ENCODE data around the gene GRIK1. TPM values are rescaled to one million over a fixed set of nuclear protein-coding genes. Genes with fewer than 3 reads are reported as not detected.

The GRIK1 gene
- total RNA-seq, 1 donor from 2014 or later: 0.39 TPM

- DNase-seq (ENCODE audit: low read depth in 2 of 2): peak; percentile 2 to 67
Observed at GRCh38 chr21:29673096-29673610, 266.6 kb downstream of the GRIK1 start.

GRCh38 chr21:29671728-29672127 is 268.1 kb downstream of the GRIK1 start:
- no peak for DNase-seq (ENCODE audit: low read depth in 2 of 2)

- DNase-seq (ENCODE audit: low read depth in 2 of 2): no peak
Observed at GRCh38 chr21:29670228-29670627, 269.6 kb downstream of the GRIK1 start.

- no peak for DNase-seq (ENCODE audit: low read depth in 2 of 2)
Observed at GRCh38 chr21:29669416-29669815, 270.4 kb downstream of the GRIK1 start.

GRCh38 chr21:29667651-29668050 is 272.1 kb downstream of the GRIK1 start:
- no peak for DNase-seq (ENCODE audit: low read depth in 2 of 2)

GRCh38 chr21:29664615-29665014 is 275.2 kb downstream of the GRIK1 start:
- peak in 1 of 2 donors; percentile 32 for DNase-seq (ENCODE audit: low read depth in 2 of 2)

GRCh38 chr21:29661672-29662442 is 277.9 kb downstream of the GRIK1 start:
- no peak for DNase-seq (ENCODE audit: low read depth in 2 of 2)

GRCh38 chr21:29660047-29660720 is 279.6 kb downstream of the GRIK1 start:
- DNase-seq (ENCODE audit: low read depth in 2 of 2): no peak

- DNase-seq (ENCODE audit: low read depth in 2 of 2): no peak
Observed at GRCh38 chr21:29658934-29659203, 280.9 kb downstream of the GRIK1 start.

- DNase-seq (ENCODE audit: low read depth in 2 of 2): no peak
Observed at GRCh38 chr21:29658177-29658933, 281.4 kb downstream of the GRIK1 start.

GRCh38 chr21:29657240-29657989 is 282.4 kb downstream of the GRIK1 start:
- DNase-seq (ENCODE audit: low read depth in 2 of 2): no peak

- DNase-seq (ENCODE audit: low read depth in 2 of 2): peak; percentile 85 to 95
Observed at GRCh38 chr21:29656504-29657239, 283.1 kb downstream of the GRIK1 start.

GRCh38 chr21:29655577-29655976 is 284.2 kb downstream of the GRIK1 start:
- no peak for DNase-seq (ENCODE audit: low read depth in 2 of 2)

- DNase-seq (ENCODE audit: low read depth in 2 of 2): peak in 1 of 2 donors; percentile 67
Observed at GRCh38 chr21:29654855-29655254, 284.9 kb downstream of the GRIK1 start.

- DNase-seq (ENCODE audit: low read depth in 2 of 2): no peak
Observed at GRCh38 chr21:29654203-29654602, 285.6 kb downstream of the GRIK1 start.

- no peak for DNase-seq (ENCODE audit: low read depth in 2 of 2)
Observed at GRCh38 chr21:29650523-29651022, 289.2 kb downstream of the GRIK1 start.

GRCh38 chr21:29649406-29649814 is 290.4 kb downstream of the GRIK1 start:
- DNase-seq (ENCODE audit: low read depth in 2 of 2): peak in 1 of 2 donors; percentile 3

- no peak for DNase-seq (ENCODE audit: low read depth in 2 of 2)
Observed at GRCh38 chr21:29648710-29649240, 291.0 kb downstream of the GRIK1 start.

GRCh38 chr21:29647353-29647781 is 292.4 kb downstream of the GRIK1 start:
- peak; percentile 75 to 84 for DNase-seq (ENCODE audit: low read depth in 2 of 2)

Data from dermis microvascular lymphatic vessel endothelial cell (primary cell).